Measurements from ENCODE around the gene TAPBP. TPM values are rescaled to one million over a fixed set of nuclear protein-coding genes. Genes with fewer than 3 reads are reported as not detected.

The TAPBP gene
- total RNA-seq, 4 donors from 2014 or later, result 71.2 to 91.8 (median 89.7) TPM

- peak within 1 kb of the TSS; percentile 90 to 98 (median 97) for H3K27ac ChIP-seq
- 0 to 1% methylated on average over 25 to 27 of the region's 34 CpGs for WGBS, 2 donors
- peak; percentile 73 to 82 for DNase-seq (ENCODE audit: low spot score in 2 of 2)
- peaks cover 3 to 46% (median 11%) of the 10 kb centered on the region in 4 donors for H3K4me1 ChIP-seq
- H3K9me3 ChIP-seq, result no peaks in the 10 kb centered on the region
- TF ChIP-seq POLR2A (IDR thresholded peaks at IDR 0.05), result no peak
- TF ChIP-seq, protein P1, sequence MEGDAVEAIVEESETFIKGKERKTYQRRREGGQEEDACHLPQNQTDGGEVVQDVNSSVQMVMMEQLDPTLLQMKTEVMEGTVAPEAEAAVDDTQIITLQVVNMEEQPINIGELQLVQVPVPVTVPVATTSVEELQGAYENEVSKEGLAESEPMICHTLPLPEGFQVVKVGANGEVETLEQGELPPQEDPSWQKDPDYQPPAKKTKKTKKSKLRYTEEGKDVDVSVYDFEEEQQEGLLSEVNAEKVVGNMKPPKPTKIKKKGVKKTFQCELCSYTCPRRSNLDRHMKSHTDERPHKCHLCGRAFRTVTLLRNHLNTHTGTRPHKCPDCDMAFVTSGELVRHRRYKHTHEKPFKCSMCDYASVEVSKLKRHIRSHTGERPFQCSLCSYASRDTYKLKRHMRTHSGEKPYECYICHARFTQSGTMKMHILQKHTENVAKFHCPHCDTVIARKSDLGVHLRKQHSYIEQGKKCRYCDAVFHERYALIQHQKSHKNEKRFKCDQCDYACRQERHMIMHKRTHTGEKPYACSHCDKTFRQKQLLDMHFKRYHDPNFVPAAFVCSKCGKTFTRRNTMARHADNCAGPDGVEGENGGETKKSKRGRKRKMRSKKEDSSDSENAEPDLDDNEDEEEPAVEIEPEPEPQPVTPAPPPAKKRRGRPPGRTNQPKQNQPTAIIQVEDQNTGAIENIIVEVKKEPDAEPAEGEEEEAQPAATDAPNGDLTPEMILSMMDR (IDR thresholded peaks at IDR 0.05), result no peak
- no peak for TF ChIP-seq EP300 (IDR thresholded peaks at IDR 0.05)
- H3K4me3 ChIP-seq, result peak within 1 kb of the TSS; percentile 68 to 85 (median 77)
- H3K36me3 ChIP-seq, result peaks cover 0 to 60% (median 17%) of the 10 kb centered on the region in 3 donors
- no peaks in the 10 kb centered on the region for H3K27me3 ChIP-seq
Measured at GRCh38 chr6:33298773-33299236, 15.1 kb downstream of the TAPBP start, which contains the start of gene RGL2. RGL2 (minus strand) TSS chr6:33298942; CDS start chr6:33298610, 332 bp downstream.

GRCh38 chr6:33297956-33298772 is 15.7 kb downstream of the TAPBP start:
- peak; percentile 67 to 88 for DNase-seq (ENCODE audit: low spot score in 2 of 2)
- 2% methylated on average over 37 to 42 of the region's 42 CpGs for WGBS, 2 donors
- TF ChIP-seq, protein P1 (IDR thresholded peaks at IDR 0.05), result no peak
- TF ChIP-seq EP300 (IDR thresholded peaks at IDR 0.05) (peak in 1 of 2 donors; percentile 53), POLR2A (IDR thresholded peaks at IDR 0.05) (peak in 1 of 2 donors; percentile 45)
- H3K27ac ChIP-seq, result peak overlapping the region; percentile 90 to 98 (median 97)
- H3K4me3 ChIP-seq, result peak overlapping the region; percentile 68 to 85 (median 77)
- no peaks in the 10 kb centered on the region for H3K27me3 ChIP-seq
- no peaks in the 10 kb centered on the region for H3K9me3 ChIP-seq
- H3K4me1 ChIP-seq, result peaks cover 3 to 46% (median 11%) of the 10 kb centered on the region in 4 donors
- peaks cover 0 to 60% (median 14%) of the 10 kb centered on the region in 3 donors for H3K36me3 ChIP-seq

DNA sequence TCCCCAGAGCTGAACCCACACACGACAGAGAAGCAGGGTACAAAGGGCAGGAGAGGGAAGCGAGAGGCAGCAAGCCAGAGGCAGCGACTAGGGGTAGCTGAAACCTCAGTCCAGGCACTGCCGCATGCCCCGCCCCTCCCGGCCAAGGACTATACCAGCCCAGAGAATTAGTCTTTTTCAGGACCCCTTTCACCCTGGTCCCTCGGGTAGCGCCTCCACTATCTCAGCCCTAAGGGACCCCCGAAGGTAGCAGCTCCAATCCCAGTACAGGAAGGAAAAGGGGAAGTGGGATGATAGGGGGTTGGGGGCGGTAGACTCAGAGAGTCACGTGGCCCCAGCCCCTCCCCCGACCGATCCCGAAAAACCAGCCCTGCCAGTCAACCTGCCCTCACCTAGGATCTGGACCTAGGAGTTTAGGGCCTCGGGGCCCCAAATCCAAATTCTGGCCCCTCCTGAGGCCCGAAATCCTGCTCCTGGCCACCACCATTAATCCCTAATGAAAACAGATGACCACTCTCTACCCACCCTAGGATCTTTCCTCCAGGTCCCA is 16.4 kb downstream of the TAPBP start:
- Histone ChIP-seq H3K4me3 (peak overlapping the region; percentile 68 to 85 (median 77)), H3K9me3 (no peaks in the 10 kb centered on the region), H3K27ac (peak overlapping the region; percentile 90 to 98 (median 97)), H3K36me3 (peaks cover 0 to 60% (median 15%) of the 10 kb centered on the region in 3 donors), H3K4me1 (peaks cover 3 to 46% (median 11%) of the 10 kb centered on the region in 4 donors), H3K27me3 (no peaks in the 10 kb centered on the region)
- TF ChIP-seq EP300 (IDR thresholded peaks at IDR 0.05) (no peak), POLR2A (IDR thresholded peaks at IDR 0.05) (no peak)
- TF ChIP-seq, protein P1 (IDR thresholded peaks at IDR 0.05), result no peak
- DNase-seq (ENCODE audit: low spot score in 2 of 2), result no peak
- 13 to 16% methylated on average over 15 to 16 of the region's 16 CpGs for WGBS, 2 donors

- Histone ChIP-seq H3K4me1 (peaks cover 3 to 43% (median 11%) of the 10 kb centered on the region in 4 donors), H3K27me3 (no peaks in the 10 kb centered on the region), H3K9me3 (no peaks in the 10 kb centered on the region), H3K36me3 (peaks cover 0 to 60% (median 15%) of the 10 kb centered on the region in 3 donors), H3K4me3 (peak overlapping the region in 3 of 4 donors; percentile 68 to 85 (median 72)), H3K27ac (peak overlapping the region; percentile 90 to 98 (median 97))
- WGBS, 2 donors, result 68 to 72% methylated on average over 7 to 12 of the region's 12 CpGs
- DNase-seq (ENCODE audit: low spot score in 2 of 2), result no peak
- TF ChIP-seq POLR2A (IDR thresholded peaks at IDR 0.05), result no peak
- no peak for TF ChIP-seq EP300 (IDR thresholded peaks at IDR 0.05)
- TF ChIP-seq, protein P1 (IDR thresholded peaks at IDR 0.05), result no peak
Measured at GRCh38 chr6:33296797-33297405, 17.0 kb downstream of the TAPBP start.

Data from tibial nerve (tissue), 4 donors.